Measurements from ENCODE around the gene RDX. TPM values are rescaled to one million over a fixed set of nuclear protein-coding genes. Genes with fewer than 3 reads are reported as not detected.
A peak's percentile ranks its signal among the peaks of the same experiment; 100 is the strongest.

The RDX gene
- total RNA-seq, 1 experiment from 2014 or later, result 250 TPM

DNA sequence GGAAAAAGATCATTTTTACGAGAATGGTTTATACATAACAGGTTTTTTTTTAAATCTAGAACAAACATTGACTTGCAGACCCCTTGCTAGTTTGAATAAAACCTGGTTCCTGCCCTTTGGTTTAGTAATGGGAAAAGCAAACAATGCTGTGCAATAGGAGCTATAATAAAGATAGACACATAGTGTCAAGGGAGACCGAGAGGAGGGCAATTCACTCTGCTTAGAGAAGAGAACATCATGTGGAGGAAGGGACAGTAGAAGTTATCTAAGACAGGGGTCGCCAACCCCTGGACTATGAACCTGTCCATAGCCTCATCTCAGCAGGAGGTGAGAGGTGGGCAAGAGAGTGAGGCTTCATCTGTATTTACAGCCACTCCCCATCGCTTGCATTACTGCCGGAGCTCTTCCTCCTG lies 7.0 kb upstream of the RDX start:
- H3K4me3 Mint-ChIP-seq (ENCODE audit: unreplicated experiment), result no peak overlapping the region
- peaks cover 25% of the 10 kb centered on the region for H3K4me1 Mint-ChIP-seq (ENCODE audit: low read depth, unreplicated experiment)
- H3K36me3 Mint-ChIP-seq (ENCODE audit: insufficient read depth, unreplicated experiment), result peaks cover 23% of the 10 kb centered on the region
- ChIA-PET POLR2A (no interaction called here), CTCF (interaction anchor here (0.7 kb wide), 1 partner anchor 43 kb away, joined by 3 read pairs; no protein-coding TSS in a partner anchor)
- intact Hi-C loops (cut with micrococcal nuclease; ENCODE audit: unreplicated experiment), result no loop called here
- no peaks in the 10 kb centered on the region for H3K36me3 ChIP-seq (ENCODE audit: control insufficient read depth, insufficient read depth, low read length)
- H3K27me3 Mint-ChIP-seq (ENCODE audit: insufficient read depth, unreplicated experiment), result peaks cover 4% of the 10 kb centered on the region
- peaks cover 30% of the 10 kb centered on the region for H3K4me1 ChIP-seq
- BruUV-seq (replicated peaks), result no TSS peak
- H3K27ac Mint-ChIP-seq (ENCODE audit: unreplicated experiment), result no peak overlapping the region
- H3K4me3 ChIP-seq (ENCODE audit: low read depth, low read length), result no peak overlapping the region
- no peaks in the 10 kb centered on the region; the same call in 1 of the 2 replicates for H3K27me3 ChIP-seq (replicated peaks; ENCODE audit: control insufficient read depth, insufficient read depth, low read length)
- H3K9me3 ChIP-seq, result peaks cover 13% of the 10 kb centered on the region; the same call in 1 of the 2 replicates
- no peak for TF ChIP-seq CTCF (IDR thresholded peaks at IDR 0.05; ENCODE audit: insufficient read depth in 1 of 2, low read depth in 1 of 2, low read length in 1 of 2, severe bottlenecking in 1 of 2, unreplicated experiment in 1 of 2)
- peak in 1 of 2 experiments; percentile 69 for DNase-seq
- H3K9me3 Mint-ChIP-seq (ENCODE audit: unreplicated experiment), result peaks cover 27% of the 10 kb centered on the region

- BruUV-seq (replicated peaks), result no TSS peak
- intact Hi-C loops (cut with micrococcal nuclease; ENCODE audit: unreplicated experiment), result no loop called here
- peaks cover 41% of the 10 kb centered on the region for H3K4me1 Mint-ChIP-seq (ENCODE audit: low read depth, unreplicated experiment)
- Histone ChIP-seq H3K36me3 (ENCODE audit: control insufficient read depth, insufficient read depth, low read length) (no peaks in the 10 kb centered on the region), H3K9me3 (peaks cover 13% of the 10 kb centered on the region; the same call in 1 of the 2 replicates), H3K4me1 (peaks cover 44% of the 10 kb centered on the region), H3K4me3 (ENCODE audit: low read depth, low read length) (no peak overlapping the region), H3K27me3 (replicated peaks; ENCODE audit: control insufficient read depth, insufficient read depth, low read length) (no peaks in the 10 kb centered on the region)
- peaks cover 27% of the 10 kb centered on the region for H3K9me3 Mint-ChIP-seq (ENCODE audit: unreplicated experiment)
- H3K36me3 Mint-ChIP-seq (ENCODE audit: insufficient read depth, unreplicated experiment), result peaks cover 32% of the 10 kb centered on the region
- peaks cover 4% of the 10 kb centered on the region for H3K27me3 Mint-ChIP-seq (ENCODE audit: insufficient read depth, unreplicated experiment)
- POLR2A ChIA-PET, result no interaction called here
- TF ChIP-seq CTCF (IDR thresholded peaks at IDR 0.05; ENCODE audit: insufficient read depth in 1 of 2, low read depth in 1 of 2, low read length in 1 of 2, severe bottlenecking in 1 of 2, unreplicated experiment in 1 of 2), result no peak
- no peak for DNase-seq
- CTCF ChIA-PET, result no interaction called here
- H3K4me3 Mint-ChIP-seq (ENCODE audit: unreplicated experiment), result no peak overlapping the region
- H3K27ac Mint-ChIP-seq (ENCODE audit: unreplicated experiment), result no peak overlapping the region
These were observed 5.2 kb upstream of the RDX start for GRCh38 chr11:110301577-110301976.

GRCh38 chr11:110301032-110301431 lies 4.6 kb upstream of the RDX start:
- DNase-seq, result no peak
- Histone ChIP-seq H3K9me3 (peaks cover 13% of the 10 kb centered on the region; the same call in 1 of the 2 replicates), H3K36me3 (ENCODE audit: control insufficient read depth, insufficient read depth, low read length) (no peaks in the 10 kb centered on the region), H3K4me1 (peaks cover 41% of the 10 kb centered on the region), H3K27me3 (replicated peaks; ENCODE audit: control insufficient read depth, insufficient read depth, low read length) (no peaks in the 10 kb centered on the region), H3K4me3 (ENCODE audit: low read depth, low read length) (no peak overlapping the region)
- TF ChIP-seq CTCF (IDR thresholded peaks at IDR 0.05; ENCODE audit: insufficient read depth in 1 of 2, low read depth in 1 of 2, low read length in 1 of 2, severe bottlenecking in 1 of 2, unreplicated experiment in 1 of 2), result no peak
- Mint-ChIP-seq H3K27ac (ENCODE audit: unreplicated experiment) (no peak overlapping the region), H3K4me3 (ENCODE audit: unreplicated experiment) (no peak overlapping the region), H3K36me3 (ENCODE audit: insufficient read depth, unreplicated experiment) (peaks cover 32% of the 10 kb centered on the region), H3K9me3 (ENCODE audit: unreplicated experiment) (peaks cover 27% of the 10 kb centered on the region), H3K27me3 (ENCODE audit: insufficient read depth, unreplicated experiment) (peaks cover 4% of the 10 kb centered on the region), H3K4me1 (ENCODE audit: low read depth, unreplicated experiment) (peaks cover 41% of the 10 kb centered on the region)
- intact Hi-C loops (cut with micrococcal nuclease; ENCODE audit: unreplicated experiment), result no loop called here
- ChIA-PET POLR2A (no interaction called here), CTCF (no interaction called here)
- BruUV-seq (replicated peaks), result no TSS peak
